Ovary (tissue), 3 donors: Measurements from ENCODE around the gene GLRA1.

ENCODE experiments used
- CTCF ChIP-seq, 3 donors: fragments of 450-650 bp in 2 of 3; fragments of 200-600 bp in 1 of 3; IDR thresholded peaks; one replicate each; pipeline versions ENCODE4 v1.5.1 to v1.8.0; 2016 to 2022; ENCODE audit warnings: antibody characterized with exemption in 3 of 3, mild to moderate bottlenecking in 1 of 3
- EP300 ChIP-seq: sonication (generic); formaldehyde crosslinking; IDR thresholded peaks from one replicate; pipeline ENCODE4 v1.6.1; 2017; ENCODE audit warnings: antibody characterized with exemption
- POLR2A ChIP-seq: fragments of 450-650 bp; IDR thresholded peaks from one replicate; pipeline ENCODE4 v1.6.1; 2017; ENCODE audit warnings: antibody characterized with exemption, mild to moderate bottlenecking, moderate library complexity
- donor health status: DM: no; HTN: no; CAD: no.

GRCh38 chr5:151904909-151905308 is 19.7 kb downstream of the GLRA1 start:
- TF ChIP-seq CTCF (IDR thresholded peaks at IDR 0.05), result no peak
- TF ChIP-seq POLR2A, result no peak
- TF ChIP-seq EP300, result no peak
